Subcutaneous preadipocyte (primary cell): ENCODE results near the gene HCAR1. TPM values are rescaled to one million over a fixed set of nuclear protein-coding genes. Genes with fewer than 3 reads are reported as not detected.

Source experiments
- small RNA-seq: library from RNA; depleted of rRNA; stranded (forward); fragments of <200 nt; gene quantifications from one replicate; pipeline ENCODE3, GENCODE V24; 2012
- total RNA-seq: library from RNA; depleted of rRNA; stranded (reverse); fragments of >200 nt; gene quantifications from 2 replicates; pipeline ENCODE4 v1.2.3, GENCODE V29; 2012

HCAR1 gene
- total RNA-seq, result 1.1 and 2.2 TPM in 2 replicates

GRCh38 chr12:122730215-122731014 lies at the start of gene HCAR1:
HCAR1 (minus strand) TSS chr12:122730844; CDS start chr12:122730339, 505 bp downstream.

GRCh38 chr12:122752464-122753318 lies 22.0 kb upstream of the HCAR1 start, which contains the start of gene DENR:
DENR (plus strand) TSS chr12:122752824; CDS start chr12:122753702, 878 bp downstream.

DNA sequence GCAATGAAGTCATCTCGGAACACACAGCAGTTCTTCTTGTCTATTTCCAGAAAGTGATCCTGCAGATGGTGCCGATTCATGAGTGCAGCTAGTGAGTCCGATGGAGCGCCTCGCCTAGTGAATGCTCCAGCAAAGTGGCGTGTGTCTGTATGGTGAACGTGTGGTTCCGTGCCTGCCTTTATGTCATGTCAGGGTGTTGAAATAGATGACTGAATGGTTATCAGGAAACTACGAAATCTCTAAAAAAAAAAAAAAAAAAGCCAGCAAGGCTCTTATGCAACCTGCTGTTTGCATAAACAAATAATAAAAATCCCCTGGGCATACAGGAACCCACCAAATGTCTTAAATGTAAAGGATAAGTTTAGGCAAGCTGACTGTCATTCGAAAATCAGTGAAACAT lies 14.0 kb downstream of the HCAR1 start, which contains the start of gene HCAR3:
HCAR3 (minus strand) TSS at position 154 of the 400 bp plus-strand sequence; CDS start at position 80, 74 bp downstream.

GRCh38 chr12:122702890-122703611 lies 27.6 kb downstream of the HCAR1 start, which contains the start of gene HCAR2:
HCAR2 (minus strand) TSS chr12:122703357; CDS start chr12:122703283, 74 bp downstream.

Small RNA genes within 50 kb of the gene (small RNA-seq; reads per million reads assigned to genes)
- gene AC026333.2 (not detected), gene RF00019 (not detected)

Other genes with a start within 250 kb of the HCAR1 start
- 11.0 and 19.9 TPM in 2 replicates for gene ZCCHC8, start 229.9 kb downstream of the HCAR1 start, total RNA-seq
- gene RSRC2, start 203.9 kb downstream of the HCAR1 start, total RNA-seq, result 31.6 and 39.9 TPM in 2 replicates
- 31.6 and 59.6 TPM in 2 replicates for gene KNTC1, start 203.6 kb downstream of the HCAR1 start, total RNA-seq
- under 0.01 TPM in 2 replicates for gene HCAR2, start 27.5 kb downstream of the HCAR1 start, total RNA-seq
- gene HCAR3, start 14.0 kb downstream of the HCAR1 start, total RNA-seq, result not detected in 2 replicates
- gene DENR, start 22.0 kb upstream of the HCAR1 start, total RNA-seq, result 26.1 and 35.2 TPM in 2 replicates
- 0.39 and 0.73 TPM in 2 replicates for gene CCDC62, start 43.7 kb upstream of the HCAR1 start, total RNA-seq
- gene HIP1R, start 104.6 kb upstream of the HCAR1 start, total RNA-seq, result 25.7 and 57.7 TPM in 2 replicates
- 19.7 and 21.7 TPM in 2 replicates for gene VPS37B, start 165.3 kb upstream of the HCAR1 start, total RNA-seq
- 9.6 and 10.2 TPM in 2 replicates for gene ABCB9, start 235.6 kb upstream of the HCAR1 start, total RNA-seq
- 8.5 and 12.1 TPM in 2 replicates for gene OGFOD2, start 244.4 kb upstream of the HCAR1 start, total RNA-seq
- gene ARL6IP4, start 249.8 kb upstream of the HCAR1 start, total RNA-seq, result 118 and 131 TPM in 2 replicates